ENCODE results near the gene FOXP2.
"Not testable (repeated sequence)": the region's sequence is repeated elsewhere in the genome, so short reads cannot be mapped to it uniquely, and the experiment has no call there.

The FOXP2 gene

DNA sequence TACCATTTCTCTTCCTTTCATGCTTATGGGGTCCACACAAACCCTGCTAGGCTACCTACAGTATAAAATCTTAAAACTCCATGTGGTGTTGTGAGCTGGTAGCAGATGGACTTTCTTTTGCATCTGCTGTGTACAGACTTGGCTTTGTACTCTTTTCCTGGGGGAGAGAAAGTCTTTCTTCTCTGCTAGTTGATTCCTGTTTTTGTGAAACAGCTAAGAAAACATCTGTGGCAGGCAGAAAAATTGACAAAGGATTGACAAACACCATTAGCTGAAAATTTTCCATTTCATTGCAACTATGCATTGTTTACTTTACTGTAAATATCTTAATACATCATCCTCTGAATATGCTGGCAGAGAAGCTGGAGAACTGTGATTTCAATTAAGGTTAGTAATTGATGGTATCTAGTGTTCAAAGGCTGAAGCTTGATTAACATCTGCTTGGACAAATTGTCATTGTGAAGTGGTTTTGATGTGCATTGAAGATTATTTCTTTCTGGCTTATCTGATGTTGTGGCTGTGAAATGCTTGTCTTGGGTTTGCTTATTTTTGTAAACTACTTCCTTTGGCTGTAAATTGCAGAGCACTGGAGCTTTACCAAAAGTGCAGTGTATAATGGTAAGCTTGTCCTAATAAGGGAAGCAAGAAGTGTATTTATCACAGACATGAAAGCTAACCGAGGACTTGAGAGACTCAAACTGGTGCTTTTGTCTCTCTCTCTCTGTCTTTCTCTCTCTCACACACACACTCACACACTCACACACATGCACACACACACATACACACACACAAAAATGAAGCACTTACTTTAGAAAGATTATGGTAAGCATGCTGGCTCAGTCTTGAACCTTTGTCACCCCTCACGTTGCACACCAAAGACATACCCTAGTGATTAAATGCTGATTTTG is at the start of gene FOXP2:
TSS of gene FOXP2 (plus strand) at position 660 of the 908 bp plus-strand sequence. CDS start 11,697 bp downstream, outside the sequence.
- peak; percentile 72 for DNase-seq

DNA sequence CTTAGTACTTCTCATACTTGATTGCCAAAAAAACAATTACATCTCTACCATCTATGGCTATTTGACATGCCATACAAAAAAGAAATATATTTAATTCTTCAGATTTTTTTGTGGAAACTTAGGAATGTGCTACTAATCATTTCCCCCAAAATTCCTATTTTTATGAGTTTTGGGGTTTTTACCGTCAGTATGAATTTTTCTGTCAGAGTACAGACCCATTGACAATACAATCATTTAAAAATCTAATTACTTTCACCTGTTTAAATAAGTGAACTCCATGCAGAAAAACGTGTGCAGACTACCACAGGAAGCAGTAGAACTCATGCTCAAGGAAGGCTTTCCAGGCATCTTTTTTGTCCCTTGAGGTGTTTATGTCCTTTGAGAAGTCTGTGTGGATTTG is 48.8 kb upstream of the FOXP2 start:
- no peak for DNase-seq

- DNase-seq: no peak
These were observed 46.1 kb upstream of the FOXP2 start for GRCh38 chr7:114368492-114368891.

DNA sequence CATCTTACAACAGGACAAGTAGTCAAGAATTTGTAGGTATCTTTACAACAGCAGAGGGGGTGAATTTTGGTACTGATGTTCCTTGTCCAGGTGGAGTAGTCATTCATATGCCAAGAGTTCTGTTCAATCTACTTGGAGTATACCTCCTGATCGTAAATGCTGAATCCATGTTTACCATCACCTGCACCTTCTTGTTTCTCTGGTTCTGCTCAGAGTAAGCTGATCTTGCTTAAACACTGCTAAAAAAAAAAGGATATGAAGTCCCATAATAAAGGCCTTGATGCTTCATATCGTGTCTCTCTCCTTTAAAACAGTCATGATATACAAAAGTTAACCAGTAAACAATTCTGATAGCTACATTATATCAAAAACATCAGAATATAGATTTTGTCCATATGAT is 45.3 kb upstream of the FOXP2 start:
- DNase-seq: no peak

GRCh38 chr7:114372619-114373018 is 42.0 kb upstream of the FOXP2 start:
- no peak for DNase-seq

GRCh38 chr7:114375907-114376306 is 38.7 kb upstream of the FOXP2 start:
- no peak for DNase-seq

GRCh38 chr7:114383946-114384345 is 30.7 kb upstream of the FOXP2 start:
- DNase-seq: not testable (repeated sequence)

DNA sequence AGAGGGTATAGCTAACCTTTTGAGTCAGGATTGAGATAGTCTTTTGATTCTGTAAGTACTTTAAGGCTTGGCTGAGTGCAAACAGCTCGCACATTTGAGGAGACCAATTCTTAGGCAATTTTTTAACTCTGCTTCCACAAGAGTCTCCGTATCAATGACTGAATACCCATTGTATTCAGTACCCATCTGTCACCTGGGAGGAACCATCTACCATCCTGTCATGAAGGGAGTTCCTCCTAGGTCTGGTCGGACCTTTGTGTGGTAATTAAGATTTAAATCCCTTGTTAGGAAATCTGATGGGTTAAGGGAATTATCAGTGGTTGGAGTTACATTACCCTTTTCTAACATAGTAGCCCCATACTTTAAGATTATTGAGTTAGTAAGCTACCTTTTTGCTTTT is 30.3 kb upstream of the FOXP2 start:
- DNase-seq: not testable (repeated sequence)

GRCh38 chr7:114388021-114388420 is 26.6 kb upstream of the FOXP2 start:
- no peak for DNase-seq

DNA sequence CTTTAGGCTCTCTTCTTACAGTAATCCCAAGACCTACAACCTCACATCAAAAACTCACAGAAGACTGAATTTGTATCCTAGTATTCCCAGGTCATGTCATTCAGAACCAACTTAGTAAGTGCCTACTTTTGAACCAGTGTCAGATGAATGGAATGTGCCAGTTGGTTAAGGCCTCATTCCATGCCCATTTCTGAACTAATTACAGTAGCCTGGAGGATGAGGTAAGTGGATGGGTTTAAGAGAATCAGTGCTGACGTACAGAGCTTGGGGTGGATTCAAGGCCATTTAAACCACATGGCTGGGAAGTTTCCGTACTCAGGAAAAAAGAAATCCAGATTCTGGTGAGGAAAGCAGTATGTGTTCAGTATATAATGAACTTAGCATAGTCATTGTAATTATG is 21.9 kb upstream of the FOXP2 start:
- DNase-seq: no peak

DNA sequence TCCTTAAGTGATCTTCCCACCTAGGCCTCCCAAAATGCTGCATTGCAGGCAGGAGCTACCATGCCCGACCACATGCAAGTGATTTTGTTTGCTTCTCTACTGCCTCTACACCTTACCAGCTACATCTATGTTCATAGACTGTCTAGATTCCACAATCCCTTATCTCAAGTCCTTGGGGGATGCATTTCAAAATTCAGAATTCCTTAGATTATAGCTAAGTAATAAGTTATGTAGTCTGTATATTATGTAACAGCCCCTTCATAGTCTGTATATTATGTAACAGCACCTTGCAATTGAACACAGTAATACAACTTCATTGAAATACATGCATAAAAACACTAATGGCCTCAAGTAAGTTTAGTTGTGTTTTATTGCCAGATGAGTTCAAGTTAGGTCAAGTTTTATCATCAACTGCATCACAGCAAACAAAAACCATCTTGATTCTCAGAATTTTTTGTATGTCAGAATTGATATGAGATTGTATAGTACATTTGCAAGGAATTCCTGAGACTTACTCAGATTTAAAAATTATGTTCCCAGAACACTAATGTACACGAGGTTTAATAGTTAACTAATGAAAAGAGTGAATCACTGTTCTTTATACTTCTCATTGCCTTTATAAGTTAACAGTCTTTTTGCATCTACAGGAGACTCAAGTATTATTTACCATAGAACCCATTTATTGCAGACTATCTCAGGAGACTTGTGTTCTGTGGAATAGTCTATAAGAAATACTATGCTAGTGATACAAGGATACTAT is 11.6 kb upstream of the FOXP2 start:
- no peak for DNase-seq

DNA sequence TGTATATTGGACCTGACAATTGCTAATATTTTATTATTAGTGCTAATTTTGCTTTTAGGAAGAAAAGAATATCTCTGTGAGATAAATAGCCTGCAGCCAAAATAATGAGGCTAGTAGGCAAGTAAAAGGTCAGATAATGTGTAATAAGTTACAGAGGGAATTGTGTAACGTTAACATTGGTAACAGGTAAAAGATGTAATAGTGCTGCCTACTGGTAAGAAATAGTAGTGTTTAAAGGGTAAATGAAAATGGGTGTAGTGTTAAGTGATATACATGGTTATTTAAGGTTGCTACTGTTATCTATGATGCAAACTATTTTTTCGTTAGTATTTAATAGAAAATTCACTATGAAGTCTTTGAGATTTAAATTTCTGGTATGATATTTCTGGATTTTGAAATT is 9.2 kb upstream of the FOXP2 start:
- peak; percentile 8 for DNase-seq

DNA sequence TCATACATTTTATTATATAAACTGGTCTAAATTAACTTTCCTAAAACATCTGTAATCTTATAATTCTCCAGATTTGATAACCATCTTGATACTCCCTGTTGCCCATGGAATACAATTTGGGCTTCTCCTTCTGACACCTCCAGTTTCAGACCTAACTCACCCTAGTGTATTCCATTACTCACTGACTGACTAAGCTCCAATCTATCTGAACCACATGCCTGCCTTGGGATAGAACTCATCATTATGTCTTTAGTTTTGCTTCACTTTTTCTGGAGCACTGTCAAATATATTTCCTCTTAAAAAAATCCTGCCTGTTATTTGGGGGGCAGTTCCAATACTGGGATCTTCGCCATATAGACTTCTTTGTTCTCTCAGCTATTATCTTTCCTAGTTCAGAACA is 4.9 kb upstream of the FOXP2 start:
- DNase-seq: no peak

DNA sequence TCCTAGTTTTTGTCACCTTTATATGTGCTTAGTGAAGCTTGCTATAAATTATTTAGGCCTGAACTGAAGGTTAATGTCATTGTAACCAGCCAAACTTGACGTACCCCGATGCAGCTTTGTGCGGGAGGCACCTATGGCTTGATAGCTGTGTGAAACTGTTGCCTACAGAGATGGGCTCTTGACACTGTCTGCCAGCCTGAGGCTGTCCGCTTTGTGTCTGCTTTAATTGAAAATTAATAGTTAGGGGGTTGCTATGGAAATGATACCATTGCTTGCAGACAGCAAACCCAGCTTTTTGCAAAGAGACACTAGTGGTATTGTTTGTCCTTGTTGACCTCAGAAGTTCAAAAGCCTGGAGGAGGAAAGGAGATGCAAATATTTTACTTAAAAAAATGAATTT is 2.1 kb upstream of the FOXP2 start:
- peak; percentile 36 for DNase-seq

GRCh38 chr7:114413761-114414155 is 857 bp upstream of the FOXP2 start:
- peak; percentile 37 for DNase-seq

DNA sequence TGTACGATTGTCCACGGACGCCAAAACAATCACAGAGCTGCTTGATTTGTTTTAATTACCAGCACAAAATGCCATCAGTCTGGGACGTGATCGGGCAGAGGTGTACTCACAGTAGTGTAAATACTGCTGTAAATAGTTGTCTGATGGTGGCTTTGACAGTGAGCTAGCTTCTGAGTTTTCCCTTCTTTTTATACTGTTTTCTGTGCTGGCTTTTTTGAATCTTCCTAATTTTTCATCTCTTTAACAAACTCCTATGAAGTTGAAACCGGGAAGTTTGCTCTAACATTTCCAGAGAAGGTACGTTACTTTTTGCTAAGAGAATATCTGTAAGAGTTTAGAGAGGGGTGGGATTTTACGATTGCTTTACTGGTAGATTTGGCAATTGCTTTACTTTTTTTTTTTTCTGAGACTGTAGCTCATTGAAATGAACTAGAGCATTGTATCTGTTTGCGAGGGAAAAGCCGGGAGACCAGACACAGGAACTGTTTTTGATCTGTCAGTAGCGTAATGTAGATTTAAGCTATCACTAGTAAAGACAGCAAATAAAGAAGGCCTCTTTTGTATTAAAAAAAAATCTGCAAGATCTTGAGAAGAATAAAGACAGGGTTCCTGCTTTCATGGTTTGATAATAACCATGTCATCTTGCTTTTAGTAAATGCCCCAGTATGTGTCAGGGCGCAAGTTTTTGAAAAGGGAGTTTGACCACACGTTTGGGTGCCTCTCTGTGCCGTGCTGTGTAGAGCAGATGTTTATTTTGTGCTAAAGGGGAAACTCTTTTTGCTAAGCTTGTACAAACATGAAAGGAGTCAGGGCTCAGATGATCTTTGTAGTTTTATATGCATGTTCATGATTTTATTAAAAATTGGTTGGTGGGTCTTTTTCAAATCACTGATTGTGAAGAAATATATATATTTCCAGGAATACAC is 712 bp downstream of the FOXP2 start:
- peak; percentile 44 for DNase-seq

DNA sequence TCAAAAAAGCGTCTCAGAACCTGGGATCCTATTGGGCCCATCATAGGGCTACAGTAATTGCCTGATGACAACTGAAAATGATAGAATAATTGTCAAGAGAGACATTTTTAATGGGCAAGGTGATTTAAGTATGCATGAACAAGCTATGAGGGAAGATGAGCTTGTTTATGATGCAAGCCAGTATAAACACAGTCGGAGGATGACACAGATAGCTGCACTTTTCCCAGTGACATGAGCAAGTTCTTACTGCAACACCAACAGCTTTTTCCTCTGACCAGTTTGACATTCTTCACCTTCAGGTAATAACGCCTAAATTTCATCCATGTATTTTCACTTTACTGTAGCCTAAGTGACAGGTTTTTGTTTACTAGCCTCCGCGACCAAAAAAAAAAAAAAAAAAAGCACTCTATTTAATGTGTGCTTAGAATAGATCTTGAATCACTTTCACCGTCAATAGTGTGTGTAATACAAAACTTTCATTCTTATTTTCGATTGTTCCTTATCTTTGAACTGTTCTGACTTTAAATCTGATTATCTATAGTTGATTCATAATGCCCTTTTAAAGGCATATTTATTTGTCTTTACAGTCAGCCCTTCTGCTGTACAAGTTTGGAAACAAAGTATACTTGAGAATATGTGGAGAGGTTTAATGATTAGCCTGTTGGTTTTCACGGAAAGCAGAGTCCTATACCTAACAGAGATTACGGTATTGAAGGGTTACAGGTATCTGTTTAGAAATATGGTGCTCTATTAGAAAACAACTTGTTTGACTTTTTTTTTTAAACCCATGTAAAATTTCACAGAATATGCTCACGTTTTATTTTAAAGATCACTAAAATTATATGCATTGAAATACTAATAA is 1.7 kb downstream of the FOXP2 start:
- peak; percentile 36 for DNase-seq

- no peak for DNase-seq
These were observed 2.7 kb downstream of the FOXP2 start for GRCh38 chr7:114417290-114417689.

DNA sequence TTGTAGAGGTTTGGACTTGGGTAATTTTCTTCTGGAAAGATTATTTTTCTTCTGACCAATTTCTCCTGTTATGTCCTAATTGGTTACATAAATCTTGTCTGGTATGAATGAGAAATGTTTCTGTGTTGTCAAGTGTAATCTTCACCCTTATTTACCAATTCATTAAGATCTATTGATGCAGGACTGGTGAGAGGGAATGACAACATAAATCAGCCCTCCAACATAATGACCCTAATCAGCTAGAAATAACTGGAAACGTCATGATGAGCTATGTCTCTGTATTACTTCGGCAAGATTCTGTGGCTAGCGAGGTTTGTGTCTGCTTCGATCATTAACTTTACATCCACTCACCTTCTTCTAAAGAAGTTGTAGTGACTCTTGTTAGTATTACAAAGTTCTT is 3.5 kb downstream of the FOXP2 start:
- no peak for DNase-seq

- DNase-seq: no peak
These were observed 5.0 kb downstream of the FOXP2 start for GRCh38 chr7:114419441-114420272.

Measured in NCI-H345 (cell line).